Measurements from ENCODE around the gene TGFBRAP1.

The TGFBRAP1 gene

GRCh38 chr2:105329561-105330495 lies at the start of gene TGFBRAP1:
TSS of gene TGFBRAP1 (minus strand) at chr2:105329735. CDS start at chr2:105308301, 21,434 bp downstream.
- peak; percentile 50 for DNase-seq (ENCODE audit: low read depth)

- no peak for DNase-seq (ENCODE audit: low read depth)
Measured at GRCh38 chr2:105378921-105379383, 49.4 kb upstream of the TGFBRAP1 start.

- DNase-seq (ENCODE audit: low read depth), result no peak
Measured at GRCh38 chr2:105378276-105378840, 48.8 kb upstream of the TGFBRAP1 start.

GRCh38 chr2:105377871-105378270 lies 48.3 kb upstream of the TGFBRAP1 start:
- no peak for DNase-seq (ENCODE audit: low read depth)

- DNase-seq (ENCODE audit: low read depth), result no peak
Measured at GRCh38 chr2:105376789-105377240, 47.3 kb upstream of the TGFBRAP1 start.

- no peak for DNase-seq (ENCODE audit: low read depth)
Measured at GRCh38 chr2:105376010-105376409, 46.5 kb upstream of the TGFBRAP1 start.

GRCh38 chr2:105375001-105375561 lies 45.5 kb upstream of the TGFBRAP1 start:
- DNase-seq (ENCODE audit: low read depth), result no peak

- no peak for DNase-seq (ENCODE audit: low read depth)
Measured at GRCh38 chr2:105373895-105374401, 44.4 kb upstream of the TGFBRAP1 start.

- DNase-seq (ENCODE audit: low read depth), result no peak
Measured at GRCh38 chr2:105373344-105373781, 43.8 kb upstream of the TGFBRAP1 start.

GRCh38 chr2:105371810-105372209 lies 42.3 kb upstream of the TGFBRAP1 start:
- no peak for DNase-seq (ENCODE audit: low read depth)

GRCh38 chr2:105371156-105371555 lies 41.6 kb upstream of the TGFBRAP1 start:
- no peak for DNase-seq (ENCODE audit: low read depth)

GRCh38 chr2:105369777-105370690 lies 40.5 kb upstream of the TGFBRAP1 start:
- DNase-seq (ENCODE audit: low read depth), result peak; percentile 62

GRCh38 chr2:105368759-105369408 lies 39.3 kb upstream of the TGFBRAP1 start:
- no peak for DNase-seq (ENCODE audit: low read depth)

- no peak for DNase-seq (ENCODE audit: low read depth)
Measured at GRCh38 chr2:105365206-105365605, 35.7 kb upstream of the TGFBRAP1 start.

GRCh38 chr2:105364436-105365139 lies 35.1 kb upstream of the TGFBRAP1 start:
- DNase-seq (ENCODE audit: low read depth), result no peak

GRCh38 chr2:105362862-105363591 lies 33.5 kb upstream of the TGFBRAP1 start:
- DNase-seq (ENCODE audit: low read depth), result no peak

GRCh38 chr2:105361102-105361889 lies 31.8 kb upstream of the TGFBRAP1 start:
- DNase-seq (ENCODE audit: low read depth), result no peak

GRCh38 chr2:105358593-105358992 lies 29.1 kb upstream of the TGFBRAP1 start:
- DNase-seq (ENCODE audit: low read depth), result no peak

- DNase-seq (ENCODE audit: low read depth), result no peak
Measured at GRCh38 chr2:105357122-105357521, 27.6 kb upstream of the TGFBRAP1 start.

Data from stimulated activated CD8-positive, alpha-beta memory T cell treated with anti-CD3 and anti-CD28 coated beads, Interleukin-12 subunit alpha, Interleukin-12 subunit beta, amount 100 ng/mL, for 4 hours (primary cell).